Measurements from ENCODE around the gene TFEC. TPM values are rescaled to one million over a fixed set of nuclear protein-coding genes. Genes with fewer than 3 reads are reported as not detected.
"Not testable (repeated sequence)": the region's sequence is repeated elsewhere in the genome, so short reads cannot be mapped to it uniquely, and the experiment has no call there.

Gene TFEC
- total RNA-seq, 2 experiments from 2014 or later = not detected

GRCh38 chr7:116018731-116019130 is 11.8 kb downstream of the TFEC start:
- no peak overlapping the region for H3K27ac Mint-ChIP-seq
- H3K27me3 Mint-ChIP-seq = no peaks in the 10 kb centered on the region
- H3K4me1 Mint-ChIP-seq (ENCODE audit: low read depth) = no peaks in the 10 kb centered on the region
- no peaks in the 10 kb centered on the region for H3K9me3 Mint-ChIP-seq
- POLR2A ChIA-PET = no interaction called here
- H3K4me3 Mint-ChIP-seq = no peak overlapping the region
- TF ChIP-seq CTCF (IDR thresholded peaks at IDR 0.05) = no peak
- intact Hi-C loops (cut with micrococcal nuclease) = no loop called here
- no peak for DNase-seq
- ATAC-seq = no peak
- H3K36me3 Mint-ChIP-seq (ENCODE audit: low read depth) = no peaks in the 10 kb centered on the region
- CTCF ChIA-PET = no interaction called here

- TF ChIP-seq CTCF (IDR thresholded peaks at IDR 0.05) = no peak
- CTCF ChIA-PET = no interaction called here
- Mint-ChIP-seq H3K9me3 (no peaks in the 10 kb centered on the region), H3K27me3 (no peaks in the 10 kb centered on the region), H3K27ac (no peak overlapping the region), H3K4me3 (no peak overlapping the region), H3K4me1 (ENCODE audit: low read depth) (no peaks in the 10 kb centered on the region), H3K36me3 (ENCODE audit: low read depth) (no peaks in the 10 kb centered on the region)
- DNase-seq (no peak), ATAC-seq (no peak)
- POLR2A ChIA-PET = no interaction called here
- intact Hi-C loops (cut with micrococcal nuclease) = no loop called here
These were observed 16.9 kb downstream of the TFEC start for GRCh38 chr7:116013675-116014074.

GRCh38 chr7:116011584-116011983 is 19.0 kb downstream of the TFEC start:
- Mint-ChIP-seq H3K36me3 (ENCODE audit: low read depth) (no peaks in the 10 kb centered on the region), H3K9me3 (peaks cover 4% of the 10 kb centered on the region), H3K27me3 (no peaks in the 10 kb centered on the region), H3K4me3 (no peak overlapping the region), H3K27ac (no peak overlapping the region), H3K4me1 (ENCODE audit: low read depth) (no peaks in the 10 kb centered on the region)
- ChIA-PET CTCF (no interaction called here), POLR2A (no interaction called here)
- no peak for TF ChIP-seq CTCF (IDR thresholded peaks at IDR 0.05)
- intact Hi-C loops (cut with micrococcal nuclease) = no loop called here
- ATAC-seq = no peak
- DNase-seq = no peak

GRCh38 chr7:116004762-116005161 is 25.8 kb downstream of the TFEC start:
- peaks cover 16% of the 10 kb centered on the region for H3K9me3 Mint-ChIP-seq
- ATAC-seq; POLR2A ChIA-PET; intact Hi-C loops (cut with micrococcal nuclease); H3K27me3 Mint-ChIP-seq; H3K36me3 Mint-ChIP-seq (ENCODE audit: low read depth); DNase-seq; CTCF ChIA-PET; H3K4me3 Mint-ChIP-seq; H3K27ac Mint-ChIP-seq; H3K4me1 Mint-ChIP-seq (ENCODE audit: low read depth): not testable (repeated sequence)

GRCh38 chr7:115997221-115997620 is 33.3 kb downstream of the TFEC start:
- no peak overlapping the region for H3K4me3 Mint-ChIP-seq
- intact Hi-C loops (cut with micrococcal nuclease) = no loop called here
- H3K9me3 Mint-ChIP-seq = no peaks in the 10 kb centered on the region
- ChIA-PET CTCF (no interaction called here), POLR2A (no interaction called here)
- H3K27me3 Mint-ChIP-seq = no peaks in the 10 kb centered on the region
- H3K27ac Mint-ChIP-seq = no peak overlapping the region
- TF ChIP-seq CTCF (IDR thresholded peaks at IDR 0.05) = no peak
- no peak for ATAC-seq
- H3K4me1 Mint-ChIP-seq (ENCODE audit: low read depth) = no peaks in the 10 kb centered on the region
- no peaks in the 10 kb centered on the region for H3K36me3 Mint-ChIP-seq (ENCODE audit: low read depth)
- DNase-seq = no peak

- TF ChIP-seq CTCF (IDR thresholded peaks at IDR 0.05) = no peak
- DNase-seq (no peak), ATAC-seq (no peak)
- Mint-ChIP-seq H3K27me3 (no peaks in the 10 kb centered on the region), H3K9me3 (no peaks in the 10 kb centered on the region), H3K4me1 (ENCODE audit: low read depth) (no peaks in the 10 kb centered on the region), H3K27ac (no peak overlapping the region), H3K36me3 (ENCODE audit: low read depth) (no peaks in the 10 kb centered on the region), H3K4me3 (no peak overlapping the region)
- intact Hi-C loops (cut with micrococcal nuclease) = no loop called here
- POLR2A ChIA-PET = no interaction called here
- CTCF ChIA-PET = no interaction called here
These were observed 34.9 kb downstream of the TFEC start for GRCh38 chr7:115995701-115996100.

Measured in activated CD8-positive, alpha-beta T cell treated with anti-CD3 and anti-CD28 coated beads for 36 hours (primary cell).